Fibroblast of lung (primary cell): ENCODE data around the gene RAP1A. TPM values are rescaled to one million over a fixed set of nuclear protein-coding genes. Genes with fewer than 3 reads are reported as not detected.

Source experiments
- DNase-seq, 2 donors: peaks; one replicate each; pipeline versions ENCODE4 v3.0.0 to v3.0.0-alpha.2; 2010; ENCODE audit warnings: low read depth in 2 of 2
- H2AFZ ChIP-seq: 2 replicates; pipeline ENCODE4 v1.5.1; 2012; ENCODE audit warnings: low read length, control low read depth, inconsistent platforms
- H3K27ac ChIP-seq: 2 replicates; pipeline ENCODE4 v1.5.1; 2011; ENCODE audit warnings: low read length, control low read depth; ENCODE audit not compliant: insufficient read depth
- H3K27me3 ChIP-seq: 2 replicates; pipeline ENCODE4 v1.5.1; 2011; ENCODE audit warnings: mild to moderate bottlenecking, low read length; ENCODE audit not compliant: control insufficient read depth, insufficient read depth
- H3K36me3 ChIP-seq: 2 replicates; pipeline ENCODE4 v1.5.1; 2011; ENCODE audit warnings: low read length; ENCODE audit not compliant: control insufficient read depth, insufficient read depth
- H3K4me1 ChIP-seq: 2 replicates; pipeline ENCODE4 v1.5.1; 2011; ENCODE audit warnings: low read length; ENCODE audit not compliant: control insufficient read depth, insufficient read depth; ENCODE audit errors: extremely low read depth
- H3K4me2 ChIP-seq: 2 replicates; pipeline ENCODE4 v1.5.1; 2011; ENCODE audit warnings: low read length, control low read depth; ENCODE audit not compliant: insufficient read depth; ENCODE audit errors: extremely low read depth
- H3K4me3 ChIP-seq, 4 experiments: fragments of 200-600 bp in 1 of 4; sonication (generic) in 1 of 4; replicated peaks in 1 of 4; 2 replicates each; pipeline ENCODE4 v1.5.1; 2011 to 2016; ENCODE audit warnings: low read length in 4 of 4, low read depth in 3 of 4, mild to moderate bottlenecking in 3 of 4, control low read depth in 2 of 4, inconsistent platforms in 1 of 4, mixed read lengths in 1 of 4; ENCODE audit not compliant: insufficient read depth in 1 of 4; ENCODE audit errors: control extremely low read depth in 1 of 4
- H3K79me2 ChIP-seq: 2 replicates; pipeline ENCODE4 v1.5.1; 2012; ENCODE audit warnings: mild to moderate bottlenecking, low read length, inconsistent platforms; ENCODE audit not compliant: control insufficient read depth, insufficient read depth
- H3K9ac ChIP-seq: 2 replicates; pipeline ENCODE4 v1.5.1; 2011; ENCODE audit warnings: mild to moderate bottlenecking, low read length, control low read depth; ENCODE audit not compliant: insufficient read depth
- H3K9me3 ChIP-seq: 2 replicates; pipeline ENCODE4 v1.5.1; 2012; ENCODE audit warnings: low read depth, low read length; ENCODE audit not compliant: control insufficient read depth, insufficient read depth
- H4K20me1 ChIP-seq: 2 replicates; pipeline ENCODE4 v1.5.1; 2011; ENCODE audit warnings: low read length; ENCODE audit not compliant: control insufficient read depth, insufficient read depth; ENCODE audit errors: extremely low read depth
- CTCF ChIP-seq, 2 donors: IDR thresholded peaks in 1 of 2; conservative IDR thresholded peaks in 1 of 2; 1 replicate in 1 of 2; 2 replicates in 1 of 2; pipeline ENCODE4 v1.5.1; 2011 to 2012; ENCODE audit warnings: low read length in 2 of 2, control low read depth in 1 of 2, inconsistent platforms in 1 of 2, low read depth in 1 of 2, mild to moderate bottlenecking in 1 of 2
- EZH2 ChIP-seq: IDR thresholded peaks from 2 replicates; pipeline ENCODE4 v1.5.1; 2012; ENCODE audit warnings: low read length, control low read depth, mild to moderate bottlenecking; ENCODE audit errors: missing control alignments
- polyA plus RNA-seq, 2 donors: library from polyadenylated mRNA; depleted of rRNA in 1 of 2; stranded (reverse) in 1 of 2; unstranded in 1 of 2; fragments of >200 nt; gene quantifications; 2 replicates each; pipeline ENCODE4 v1.2.1, GENCODE V29; 2011 to 2012; ENCODE audit warnings: missing spikeins in 1 of 2
- total RNA-seq: library from RNA; depleted of rRNA; stranded (reverse); fragments of >200 nt; gene quantifications from 2 replicates; pipeline ENCODE4 v1.2.1, GENCODE V29; 2014

The RAP1A gene
- total and polyA plus RNA-seq, 2 donors (not counting 1 experiment from before 2014, with no cell fraction given) = 13.5 to 99.5 TPM

- peak overlapping the region; percentile 16 for H3K4me2 ChIP-seq
Observed at GRCh38 chr1:111660204-111661150, 40.9 kb downstream of the RAP1A start.

GRCh38 chr1:111664652-111665051, 45.1 kb downstream of the RAP1A start:
- no peaks in the 10 kb centered on the region for H3K27me3 ChIP-seq
- no peaks in the 10 kb centered on the region for H4K20me1 ChIP-seq
- H3K79me2 ChIP-seq = peaks cover 20% of the 10 kb centered on the region
- no peaks in the 10 kb centered on the region for H3K4me1 ChIP-seq
- H3K36me3 ChIP-seq = peaks cover 2% of the 10 kb centered on the region
- no peak overlapping the region for H3K27ac ChIP-seq
- no peak for TF ChIP-seq EZH2
- no peak for TF ChIP-seq CTCF (conservative IDR thresholded peaks at IDR 0.05 in 1 of 2, IDR thresholded peaks at IDR 0.05 in 1 of 2; ENCODE audit: low read depth in 1 of 2, low read length in 2 of 2)
- H2AFZ ChIP-seq = no peak overlapping the region
- H3K9me3 ChIP-seq = no peaks in the 10 kb centered on the region
- H3K4me3 ChIP-seq = no peak overlapping the region
- H3K9ac ChIP-seq = no peak overlapping the region
- DNase-seq = no peak
- H3K4me2 ChIP-seq = no peak overlapping the region

More at GRCh38 chr1:111660204-111661150, 40.9 kb downstream of the RAP1A start:
- Histone ChIP-seq H4K20me1 (no peaks in the 10 kb centered on the region), H3K27me3 (no peaks in the 10 kb centered on the region), H3K9me3 (no peaks in the 10 kb centered on the region), H3K9ac (no peak overlapping the region), H3K4me1 (no peaks in the 10 kb centered on the region), H3K79me2 (peaks cover 20% of the 10 kb centered on the region), H3K4me3 (no peak overlapping the region), H3K36me3 (no peaks in the 10 kb centered on the region), H2AFZ (no peak overlapping the region), H3K27ac (no peak overlapping the region)
- peak in 1 of 2 donors; percentile 28 for DNase-seq
- TF ChIP-seq EZH2 (no peak), CTCF (conservative IDR thresholded peaks at IDR 0.05 in 1 of 2, IDR thresholded peaks at IDR 0.05 in 1 of 2; ENCODE audit: low read depth in 1 of 2, low read length in 2 of 2) (no peak)

- H3K4me2 ChIP-seq = no peak overlapping the region
Observed at GRCh38 chr1:111665497-111665896, 45.9 kb downstream of the RAP1A start.

More at GRCh38 chr1:111665497-111665896, 45.9 kb downstream of the RAP1A start:
- H3K9me3 ChIP-seq = no peaks in the 10 kb centered on the region
- H3K79me2 ChIP-seq = peaks cover 19% of the 10 kb centered on the region
- H3K4me1 ChIP-seq = no peaks in the 10 kb centered on the region
- H3K27me3 ChIP-seq = no peaks in the 10 kb centered on the region
- H2AFZ ChIP-seq = no peak overlapping the region
- H3K36me3 ChIP-seq = peaks cover 2% of the 10 kb centered on the region
- H3K27ac ChIP-seq = no peak overlapping the region
- no peak overlapping the region for H3K4me3 ChIP-seq
- no peak for DNase-seq
- no peak for TF ChIP-seq EZH2
- no peak for TF ChIP-seq CTCF (conservative IDR thresholded peaks at IDR 0.05 in 1 of 2, IDR thresholded peaks at IDR 0.05 in 1 of 2; ENCODE audit: low read depth in 1 of 2, low read length in 2 of 2)
- H4K20me1 ChIP-seq = no peaks in the 10 kb centered on the region
- no peak overlapping the region for H3K9ac ChIP-seq
